Stimulated activated CD8-positive, alpha-beta memory T cell treated with anti-CD3 and anti-CD28 coated beads, Interleukin-2, amount 100 ng/mL, for 1 hour (primary cell): ENCODE data around the gene BRD9.

Experiments
- DNase-seq, 2 donors: peaks; one replicate each; pipeline ENCODE4 v3.0.0-alpha.2; 2020; ENCODE audit warnings: low read depth in 2 of 2

The BRD9 gene

GRCh38 chr5:878125-878524 is 14.5 kb downstream of the BRD9 start:
- no peak for DNase-seq

- DNase-seq, result no peak
These were observed 15.9 kb downstream of the BRD9 start for GRCh38 chr5:876398-877365.

GRCh38 chr5:875931-876330 is 16.7 kb downstream of the BRD9 start:
- no peak for DNase-seq

GRCh38 chr5:873328-873727 is 19.3 kb downstream of the BRD9 start:
- no peak for DNase-seq

GRCh38 chr5:872301-872700 is 20.3 kb downstream of the BRD9 start:
- DNase-seq, result no peak

- DNase-seq, result no peak
These were observed 20.9 kb downstream of the BRD9 start for GRCh38 chr5:871596-872298.

GRCh38 chr5:870956-871355 is 21.6 kb downstream of the BRD9 start:
- no peak for DNase-seq

- DNase-seq, result no peak
These were observed 24.0 kb downstream of the BRD9 start for GRCh38 chr5:868428-869135.

GRCh38 chr5:867300-867870 is 25.2 kb downstream of the BRD9 start:
- no peak for DNase-seq

GRCh38 chr5:865771-866170 is 26.8 kb downstream of the BRD9 start:
- DNase-seq, result no peak

- DNase-seq, result no peak
These were observed 27.5 kb downstream of the BRD9 start for GRCh38 chr5:865168-865521.

GRCh38 chr5:864492-865167 is 28.0 kb downstream of the BRD9 start:
- DNase-seq, result no peak

GRCh38 chr5:863244-863805 is 29.3 kb downstream of the BRD9 start:
- no peak for DNase-seq

GRCh38 chr5:862367-863243 is 30.0 kb downstream of the BRD9 start:
- DNase-seq, result no peak

GRCh38 chr5:861442-862366 is 30.9 kb downstream of the BRD9 start:
- no peak for DNase-seq

- DNase-seq, result no peak
These were observed 32.0 kb downstream of the BRD9 start for GRCh38 chr5:860506-861150.

- no peak for DNase-seq
These were observed 32.8 kb downstream of the BRD9 start for GRCh38 chr5:859798-860296.

- DNase-seq, result no peak
These were observed 33.2 kb downstream of the BRD9 start for GRCh38 chr5:859391-859790.
